Measurements from ENCODE around the gene PACRG.

DNA sequence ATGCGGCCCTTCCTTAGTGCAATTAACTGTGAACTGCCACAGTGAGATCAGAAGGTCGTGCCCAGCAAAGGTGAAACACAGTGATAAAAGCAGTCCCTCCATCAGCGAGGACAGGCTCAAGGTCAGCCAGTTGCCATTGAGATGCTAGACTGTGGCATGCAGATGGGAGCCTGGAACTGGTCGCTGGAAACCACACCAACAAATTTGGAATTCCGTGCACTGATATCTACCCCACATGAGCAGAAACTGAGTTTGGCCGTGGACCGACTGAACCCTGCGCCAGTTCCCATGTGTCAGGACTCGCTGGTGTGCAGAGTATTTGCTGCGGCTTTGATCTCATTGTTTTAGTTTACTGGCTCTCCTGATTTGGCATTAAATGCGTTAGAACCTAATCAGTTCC, 561.1 kb downstream of the PACRG start:
- TF ChIP-seq, protein P1, sequence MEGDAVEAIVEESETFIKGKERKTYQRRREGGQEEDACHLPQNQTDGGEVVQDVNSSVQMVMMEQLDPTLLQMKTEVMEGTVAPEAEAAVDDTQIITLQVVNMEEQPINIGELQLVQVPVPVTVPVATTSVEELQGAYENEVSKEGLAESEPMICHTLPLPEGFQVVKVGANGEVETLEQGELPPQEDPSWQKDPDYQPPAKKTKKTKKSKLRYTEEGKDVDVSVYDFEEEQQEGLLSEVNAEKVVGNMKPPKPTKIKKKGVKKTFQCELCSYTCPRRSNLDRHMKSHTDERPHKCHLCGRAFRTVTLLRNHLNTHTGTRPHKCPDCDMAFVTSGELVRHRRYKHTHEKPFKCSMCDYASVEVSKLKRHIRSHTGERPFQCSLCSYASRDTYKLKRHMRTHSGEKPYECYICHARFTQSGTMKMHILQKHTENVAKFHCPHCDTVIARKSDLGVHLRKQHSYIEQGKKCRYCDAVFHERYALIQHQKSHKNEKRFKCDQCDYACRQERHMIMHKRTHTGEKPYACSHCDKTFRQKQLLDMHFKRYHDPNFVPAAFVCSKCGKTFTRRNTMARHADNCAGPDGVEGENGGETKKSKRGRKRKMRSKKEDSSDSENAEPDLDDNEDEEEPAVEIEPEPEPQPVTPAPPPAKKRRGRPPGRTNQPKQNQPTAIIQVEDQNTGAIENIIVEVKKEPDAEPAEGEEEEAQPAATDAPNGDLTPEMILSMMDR (IDR thresholded peaks at IDR 0.05 in 4 of 5, conservative IDR thresholded peaks at IDR 0.05 in 1 of 5) = no peak
- TF ChIP-seq POLR2A (IDR thresholded peaks at IDR 0.05) = no peak

Data from gastrocnemius medialis (tissue), 4 donors.